GM19438 (cell line): ENCODE results near the gene CTNNAL1.

Experiments
- ATAC-seq: cut with Tn5 transposase; IDR thresholded peaks from one replicate; pipeline ENCODE4 v1.9.1; 2021; ENCODE audit warnings: low read depth; ENCODE audit not compliant: unreplicated experiment

Gene CTNNAL1

GRCh38 chr9:109030426-109030825, 17.1 kb upstream of the CTNNAL1 start:
- no peak for ATAC-seq

- ATAC-seq = no peak
Measured at GRCh38 chr9:109028457-109028856, 15.2 kb upstream of the CTNNAL1 start.

- ATAC-seq = no peak
Measured at GRCh38 chr9:109027176-109027575, 13.9 kb upstream of the CTNNAL1 start.

- no peak for ATAC-seq
Measured at GRCh38 chr9:109026306-109026705, 13.0 kb upstream of the CTNNAL1 start.

DNA sequence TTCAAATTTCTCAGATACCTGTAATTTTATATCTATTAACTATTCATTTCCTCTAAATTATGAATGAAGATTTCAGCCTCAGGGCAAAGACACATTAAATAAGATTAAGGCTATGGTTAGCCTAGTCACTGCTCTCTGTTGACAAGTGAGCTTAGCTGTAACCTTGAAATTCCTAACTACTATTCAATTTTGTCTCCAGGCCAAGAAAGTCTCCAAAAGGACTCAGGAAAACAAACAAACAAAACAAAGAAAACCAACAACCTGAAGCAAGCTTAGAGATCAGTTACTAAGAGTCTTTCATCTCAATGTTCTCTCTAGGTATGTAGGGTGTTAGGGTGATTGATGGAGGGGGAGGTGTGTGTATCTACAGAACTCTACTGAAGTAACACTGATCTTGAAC, 9.6 kb upstream of the CTNNAL1 start:
- ATAC-seq = no peak

DNA sequence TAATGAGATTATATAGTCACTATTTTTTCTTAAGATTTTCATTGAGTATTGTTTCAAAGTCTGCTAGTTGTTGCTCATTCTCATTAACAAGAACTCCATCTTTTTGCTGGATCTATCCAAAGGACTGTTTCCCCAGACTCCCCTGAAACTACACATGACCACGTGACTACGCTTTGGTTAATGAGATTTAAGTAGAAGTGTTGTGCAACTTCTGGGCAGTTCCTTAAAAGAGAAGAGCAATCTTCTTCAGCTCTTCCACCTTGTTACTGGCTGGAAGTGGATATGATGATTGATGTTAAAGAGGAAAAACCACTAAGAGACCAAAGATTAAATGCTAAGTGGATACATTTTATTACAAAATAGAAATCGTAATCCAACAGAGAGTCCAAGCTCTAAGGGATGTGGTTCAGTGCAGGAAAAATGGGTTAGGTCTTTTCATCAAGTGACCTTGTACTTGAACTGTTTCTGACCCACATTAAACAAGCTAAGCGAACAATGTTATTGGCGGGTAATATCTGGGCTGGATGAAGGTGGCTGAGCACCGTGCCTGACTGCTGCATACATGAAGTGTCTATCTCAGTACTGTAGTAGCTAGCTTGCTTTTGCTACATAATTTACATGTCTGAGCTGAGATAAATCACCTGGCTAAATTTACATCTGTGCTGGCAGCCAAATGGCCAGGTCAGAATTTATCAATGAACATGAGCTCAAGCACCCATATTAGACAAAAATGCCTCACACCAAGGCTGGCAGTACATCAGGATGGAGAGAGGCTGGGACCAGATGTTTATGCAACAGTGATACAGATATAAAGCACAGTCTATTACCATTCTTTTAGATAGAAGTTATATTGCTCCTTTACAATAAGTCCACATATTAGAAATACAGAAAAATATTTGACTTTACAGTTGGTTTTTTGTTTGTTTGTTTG, 7.5 kb upstream of the CTNNAL1 start:
- no peak for ATAC-seq

DNA sequence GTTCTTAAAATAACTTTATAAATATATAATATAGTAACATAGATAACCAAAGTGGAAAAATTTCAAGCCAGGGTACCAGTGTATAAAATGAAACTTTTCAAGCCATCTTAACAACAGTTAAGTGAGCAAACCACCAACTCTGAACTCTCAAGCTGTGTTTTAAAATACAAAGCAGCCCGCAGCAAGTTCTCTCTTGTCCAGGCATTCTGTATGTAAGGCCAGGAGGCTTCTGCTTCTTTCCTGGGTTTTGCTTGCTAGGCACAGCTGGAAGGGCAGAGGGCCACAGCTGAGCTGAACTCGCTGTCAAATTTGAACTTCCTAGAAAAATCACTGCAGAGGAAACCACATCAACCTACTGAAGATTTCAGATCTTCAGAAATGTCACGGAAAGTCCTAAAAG, 6.8 kb upstream of the CTNNAL1 start:
- no peak for ATAC-seq

DNA sequence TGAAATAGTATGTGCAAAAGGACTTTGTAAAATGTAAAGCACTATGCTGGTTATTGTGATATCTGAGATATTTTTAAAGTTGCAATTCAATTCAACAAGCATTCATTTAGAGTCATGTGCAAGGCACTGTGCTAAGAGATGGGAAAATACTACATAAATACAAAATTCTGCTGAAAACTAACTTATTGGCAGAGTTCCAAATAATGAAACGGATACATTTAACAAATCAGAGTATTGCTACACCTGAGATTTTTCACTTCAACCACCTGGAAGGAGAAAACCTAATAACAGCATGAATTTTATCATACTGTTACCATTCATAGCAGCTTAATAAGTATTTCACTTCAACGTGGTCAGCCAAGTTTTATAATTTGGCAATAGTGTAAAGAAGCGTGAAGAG, 6.1 kb upstream of the CTNNAL1 start:
- no peak for ATAC-seq

- ATAC-seq = no peak
Measured at GRCh38 chr9:109017493-109017892, 4.2 kb upstream of the CTNNAL1 start.

GRCh38 chr9:109017061-109017460, 3.8 kb upstream of the CTNNAL1 start:
- ATAC-seq = no peak

GRCh38 chr9:109016132-109016531, 2.8 kb upstream of the CTNNAL1 start:
- ATAC-seq = no peak

DNA sequence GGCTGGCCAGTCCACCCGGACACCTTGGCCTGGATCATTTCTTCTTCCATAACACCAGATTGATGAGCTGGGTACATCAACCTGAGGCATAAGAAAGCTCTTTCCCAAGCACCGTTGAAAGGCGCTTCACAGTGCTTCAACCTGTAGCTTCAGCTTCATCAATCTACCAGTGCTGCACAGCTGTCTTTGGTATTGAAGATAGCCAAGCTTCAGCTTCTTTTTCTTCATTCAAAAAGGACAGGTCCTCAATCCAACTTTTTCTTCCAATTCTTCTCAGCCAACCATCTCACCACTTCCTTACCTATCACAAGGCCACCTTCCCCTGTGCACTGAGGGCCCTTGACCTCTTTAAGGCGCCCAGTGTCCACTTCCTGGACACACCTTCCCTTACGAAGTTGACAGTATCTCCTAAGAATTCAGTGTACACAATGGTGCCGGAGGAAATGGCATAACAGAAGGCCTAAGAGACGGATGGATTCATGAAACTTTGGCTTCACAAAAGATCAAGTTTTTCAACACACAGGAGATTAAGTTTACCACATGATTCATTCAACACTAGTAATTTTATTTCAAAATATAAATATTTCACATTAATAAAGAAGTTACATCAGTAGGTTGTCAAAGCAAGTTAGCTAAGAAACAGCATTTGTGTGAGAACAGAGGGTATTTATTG, 1.4 kb upstream of the CTNNAL1 start:
- ATAC-seq = no peak

- ATAC-seq = no peak
Measured at GRCh38 chr9:109013679-109014607, 644 bp upstream of the CTNNAL1 start.

- peak; percentile 27 for ATAC-seq
Measured at GRCh38 chr9:109012009-109012875, 1.1 kb downstream of the CTNNAL1 start.

GRCh38 chr9:109011231-109011671, 2.0 kb downstream of the CTNNAL1 start:
- no peak for ATAC-seq

DNA sequence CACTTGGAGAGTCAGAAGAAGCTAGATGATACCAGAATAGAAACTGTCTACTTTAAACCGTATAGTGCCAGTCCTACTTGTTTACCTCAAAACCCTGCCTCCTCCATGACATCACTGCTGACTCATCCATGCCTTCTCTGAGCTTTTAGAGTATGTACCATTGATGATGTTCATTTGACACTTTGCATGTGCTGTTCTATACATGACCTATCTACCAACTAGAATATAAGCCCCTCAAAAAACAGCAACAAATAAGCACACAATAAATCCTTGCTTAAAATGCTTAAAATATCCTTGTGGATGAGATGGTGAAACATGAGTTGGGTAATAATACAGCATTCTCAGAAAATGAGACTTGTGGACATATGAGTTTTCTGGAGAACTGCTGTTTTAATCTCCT, 2.6 kb downstream of the CTNNAL1 start:
- ATAC-seq = no peak

DNA sequence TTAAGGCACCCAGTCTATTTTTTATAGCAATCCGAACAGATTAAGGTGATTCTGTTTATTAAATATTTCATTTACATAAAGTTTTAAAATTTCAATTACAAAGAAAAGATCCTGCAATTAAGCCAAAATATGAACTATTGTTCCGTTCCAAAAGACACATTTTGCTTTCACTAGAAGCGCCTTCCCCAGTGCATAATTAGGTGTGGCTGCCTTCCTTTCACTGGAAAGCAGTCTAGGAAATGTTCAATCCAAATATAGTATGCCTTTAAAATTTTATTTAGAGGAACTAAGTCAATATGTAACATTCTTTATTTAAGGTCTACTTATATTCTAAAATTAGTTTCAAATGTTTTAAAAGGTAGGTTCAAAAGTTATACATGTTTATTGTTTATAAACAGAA, 7.6 kb downstream of the CTNNAL1 start:
- no peak for ATAC-seq

DNA sequence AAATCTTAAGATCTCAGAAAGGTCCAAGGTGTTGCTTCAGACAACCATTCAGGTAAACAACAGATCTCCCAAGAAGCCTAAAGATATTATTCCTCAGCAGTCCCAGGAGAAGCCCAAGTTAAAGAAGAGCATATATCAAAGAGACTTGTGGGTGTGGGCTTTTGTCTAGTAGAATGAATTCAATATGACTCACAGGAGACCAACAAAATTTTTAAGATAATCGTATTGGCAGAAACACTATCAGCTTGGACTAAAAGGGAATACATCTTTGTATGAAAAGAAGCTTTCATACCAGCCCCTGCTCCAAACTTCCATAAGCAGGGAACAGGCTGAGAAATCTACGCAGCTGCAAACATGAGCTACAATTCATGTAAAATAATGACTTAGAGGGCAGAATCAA, 10.2 kb downstream of the CTNNAL1 start:
- ATAC-seq = no peak

DNA sequence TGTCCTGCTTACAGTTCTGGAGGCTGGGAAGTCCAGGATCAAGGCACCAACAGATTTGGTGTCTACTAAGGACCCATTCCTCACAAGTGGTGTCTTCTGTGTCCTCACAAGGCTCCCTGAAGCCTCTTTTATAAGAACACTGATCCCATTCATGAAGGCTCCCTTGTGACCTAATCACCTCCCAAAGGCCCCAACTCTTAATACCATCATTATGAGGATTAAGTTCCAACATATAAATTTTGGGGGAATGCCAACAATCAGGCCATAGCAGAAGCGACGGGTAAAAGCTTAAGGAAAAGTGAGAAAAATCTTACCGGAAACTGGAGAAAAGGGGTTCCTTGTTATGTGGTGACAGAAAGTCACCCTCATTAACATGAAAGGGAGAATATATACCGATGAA, 11.2 kb downstream of the CTNNAL1 start:
- no peak for ATAC-seq

DNA sequence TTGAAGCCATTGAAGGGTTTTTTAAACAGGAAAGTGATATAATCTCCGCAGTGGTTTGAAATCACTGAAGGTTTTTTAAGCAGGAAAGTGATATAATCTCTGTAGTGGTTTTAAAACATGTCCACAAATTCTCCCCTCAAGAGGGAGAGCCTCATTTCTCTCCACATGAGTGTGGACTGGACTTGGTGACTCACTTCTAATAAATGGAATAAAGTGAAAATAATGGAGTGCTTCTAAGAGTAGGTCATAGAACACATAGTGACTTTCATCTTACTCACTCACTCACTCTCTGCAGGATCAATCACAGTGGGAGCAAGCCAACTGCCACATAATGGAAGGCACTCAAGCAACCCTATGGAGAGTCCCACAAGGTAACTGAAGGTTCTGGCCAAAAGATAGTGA, 12.0 kb downstream of the CTNNAL1 start:
- ATAC-seq = no peak
